ENCODE results near the gene MAD2L1.

MAD2L1 gene

DNA sequence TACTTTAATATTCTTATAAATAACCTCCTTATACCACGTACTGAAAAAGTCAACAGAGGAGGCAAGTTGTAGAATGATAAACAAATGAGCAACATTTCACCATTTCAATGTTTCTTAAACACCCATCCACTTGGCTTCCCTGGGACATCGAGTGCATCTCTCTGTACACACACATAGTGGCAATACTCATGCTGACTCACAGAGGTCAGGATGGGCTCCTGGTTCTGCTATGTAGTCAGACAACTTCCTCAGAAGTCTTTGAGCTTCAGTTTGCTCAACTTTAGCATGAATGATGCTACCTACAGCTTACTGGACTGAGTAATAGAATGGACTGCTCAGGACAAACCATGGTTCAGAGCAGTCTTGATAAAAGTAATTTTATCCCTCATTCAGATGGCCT is 56.9 kb downstream of the MAD2L1 start:
- no peaks in the 10 kb centered on the region for H3K27me3 ChIP-seq (replicated peaks; ENCODE audit: control insufficient read depth, insufficient read depth, low read length)

DNA sequence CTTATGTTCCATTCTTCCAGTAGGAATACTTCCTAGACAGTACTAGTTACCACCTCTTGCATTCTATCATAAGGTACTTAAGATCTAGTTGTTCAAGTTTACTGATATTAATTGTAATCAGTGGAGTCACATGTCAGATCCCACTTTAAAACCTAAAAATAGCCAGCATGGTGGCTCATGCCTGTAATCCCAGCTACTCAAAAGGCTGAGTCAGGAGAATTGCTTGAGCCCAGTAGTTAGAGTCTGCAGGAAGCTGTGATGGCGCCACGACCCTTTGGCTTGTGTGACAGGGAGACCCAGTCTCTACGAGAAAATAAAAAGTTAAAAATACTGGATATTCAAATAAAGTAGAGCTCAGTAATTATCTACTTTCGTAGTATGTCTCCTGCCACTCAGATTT is 57.7 kb downstream of the MAD2L1 start:
- no peak for DNase-seq (ENCODE audit: extremely low read depth, insufficient read length)
- TF ChIP-seq, protein P1, sequence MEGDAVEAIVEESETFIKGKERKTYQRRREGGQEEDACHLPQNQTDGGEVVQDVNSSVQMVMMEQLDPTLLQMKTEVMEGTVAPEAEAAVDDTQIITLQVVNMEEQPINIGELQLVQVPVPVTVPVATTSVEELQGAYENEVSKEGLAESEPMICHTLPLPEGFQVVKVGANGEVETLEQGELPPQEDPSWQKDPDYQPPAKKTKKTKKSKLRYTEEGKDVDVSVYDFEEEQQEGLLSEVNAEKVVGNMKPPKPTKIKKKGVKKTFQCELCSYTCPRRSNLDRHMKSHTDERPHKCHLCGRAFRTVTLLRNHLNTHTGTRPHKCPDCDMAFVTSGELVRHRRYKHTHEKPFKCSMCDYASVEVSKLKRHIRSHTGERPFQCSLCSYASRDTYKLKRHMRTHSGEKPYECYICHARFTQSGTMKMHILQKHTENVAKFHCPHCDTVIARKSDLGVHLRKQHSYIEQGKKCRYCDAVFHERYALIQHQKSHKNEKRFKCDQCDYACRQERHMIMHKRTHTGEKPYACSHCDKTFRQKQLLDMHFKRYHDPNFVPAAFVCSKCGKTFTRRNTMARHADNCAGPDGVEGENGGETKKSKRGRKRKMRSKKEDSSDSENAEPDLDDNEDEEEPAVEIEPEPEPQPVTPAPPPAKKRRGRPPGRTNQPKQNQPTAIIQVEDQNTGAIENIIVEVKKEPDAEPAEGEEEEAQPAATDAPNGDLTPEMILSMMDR (IDR thresholded peaks at IDR 0.05; ENCODE audit: insufficient read depth, low read length, poor library complexity, severe bottlenecking), result no peak
- H3K36me3 ChIP-seq (ENCODE audit: control insufficient read depth, insufficient read depth, low read length), result no peaks in the 10 kb centered on the region
- no peaks in the 10 kb centered on the region for H3K27me3 ChIP-seq (replicated peaks; ENCODE audit: control insufficient read depth, insufficient read depth, low read length)
- H3K4me3 ChIP-seq (replicated peaks; ENCODE audit: low read depth, low read length), result no peak overlapping the region

More for the DNA sequence above, 56.9 kb downstream of the MAD2L1 start:
- Histone ChIP-seq H3K4me3 (replicated peaks; ENCODE audit: low read depth, low read length) (no peak overlapping the region), H3K36me3 (ENCODE audit: control insufficient read depth, insufficient read depth, low read length) (no peaks in the 10 kb centered on the region)
- DNase-seq (ENCODE audit: extremely low read depth, insufficient read length), result no peak
- TF ChIP-seq, protein P1 (IDR thresholded peaks at IDR 0.05; ENCODE audit: insufficient read depth, low read length, poor library complexity, severe bottlenecking), result no peak

DNA sequence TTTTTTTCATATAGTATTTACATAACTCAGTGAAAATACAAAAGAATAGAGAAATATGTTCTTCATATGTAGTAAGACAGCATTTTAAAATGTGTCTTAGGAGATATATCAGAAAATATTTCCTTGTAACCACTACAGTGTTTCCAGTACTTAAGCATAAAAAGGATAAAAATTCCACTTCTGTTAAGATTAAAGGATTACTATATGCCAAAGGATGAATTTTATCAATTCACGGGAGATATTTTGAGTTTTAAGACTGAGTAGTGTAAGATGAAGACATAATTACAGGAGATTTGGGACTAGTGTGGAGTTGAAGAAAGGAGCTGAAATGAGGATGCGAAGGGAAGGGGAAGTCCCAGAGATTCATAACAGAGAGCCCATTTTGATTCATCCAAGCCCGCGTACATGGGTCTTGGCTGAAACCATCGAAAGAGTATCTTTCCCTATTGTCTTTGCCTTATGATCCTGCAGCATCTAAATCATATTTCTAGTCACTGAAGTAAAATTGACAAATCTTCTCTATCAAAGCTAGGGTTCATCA is 58.7 kb downstream of the MAD2L1 start:
- no peaks in the 10 kb centered on the region for H3K27me3 ChIP-seq (replicated peaks; ENCODE audit: control insufficient read depth, insufficient read depth, low read length)
- H3K4me3 ChIP-seq (replicated peaks; ENCODE audit: low read depth, low read length), result no peak overlapping the region
- TF ChIP-seq, protein P1 (IDR thresholded peaks at IDR 0.05; ENCODE audit: insufficient read depth, low read length, poor library complexity, severe bottlenecking), result no peak
- no peaks in the 10 kb centered on the region for H3K36me3 ChIP-seq (ENCODE audit: control insufficient read depth, insufficient read depth, low read length)
- no peak for DNase-seq (ENCODE audit: extremely low read depth, insufficient read length)

DNA sequence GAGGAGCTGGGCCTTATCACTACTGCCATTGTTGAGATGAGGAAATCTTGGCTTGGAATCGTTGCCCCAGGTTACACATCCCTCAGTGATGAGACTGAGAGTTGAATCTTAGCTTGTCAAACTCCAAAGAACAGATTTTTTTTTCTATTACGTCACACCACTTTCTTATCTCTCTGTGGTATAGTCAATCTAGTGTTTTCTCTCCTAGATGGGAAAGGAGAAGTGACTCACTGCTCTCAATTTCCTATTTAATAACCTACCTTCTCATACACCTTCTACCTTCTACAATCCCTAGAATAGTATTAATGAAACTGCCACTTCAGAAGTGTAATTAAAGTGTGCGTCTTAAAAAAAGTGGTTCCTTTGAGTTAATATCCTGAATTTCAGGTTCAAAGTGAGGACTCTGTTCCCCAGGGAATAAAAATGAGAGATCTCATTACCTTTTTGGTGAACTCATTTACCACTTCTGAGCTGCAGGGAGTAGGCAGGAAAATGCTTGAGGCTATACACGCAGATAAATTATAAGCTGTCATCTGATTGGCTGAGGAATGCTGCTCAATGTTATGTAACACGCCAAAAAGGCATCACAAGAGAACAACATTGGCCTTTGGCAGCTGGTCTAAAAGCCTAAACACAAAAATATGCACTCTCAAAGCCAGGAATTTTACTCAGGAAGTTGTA is 59.3 kb downstream of the MAD2L1 start:
- Histone ChIP-seq H3K4me3 (replicated peaks; ENCODE audit: low read depth, low read length) (no peak overlapping the region), H3K27me3 (replicated peaks; ENCODE audit: control insufficient read depth, insufficient read depth, low read length) (no peaks in the 10 kb centered on the region), H3K36me3 (ENCODE audit: control insufficient read depth, insufficient read depth, low read length) (no peaks in the 10 kb centered on the region)
- TF ChIP-seq, protein P1 (IDR thresholded peaks at IDR 0.05; ENCODE audit: insufficient read depth, low read length, poor library complexity, severe bottlenecking), result no peak
- no peak for DNase-seq (ENCODE audit: extremely low read depth, insufficient read length)
